Upper lobe of left lung (tissue), 6 donors: ENCODE measurements around the gene FAM240A. TPM values are rescaled to one million over a fixed set of nuclear protein-coding genes. Genes with fewer than 3 reads are reported as not detected.

Experiments
- ATAC-seq, 2 donors: fragments of 200-7000 bp; cut with Tn5 transposase; one replicate each; pipeline ENCODE4 v1.9.1; 2022; ENCODE audit warnings: mild to moderate bottlenecking in 2 of 2, moderate library complexity in 2 of 2; ENCODE audit not compliant: low FRiP score in 2 of 2
- DNase-seq, 2 donors: peaks; one replicate each; pipeline ENCODE4 v3.0.0-alpha.2; 2019 to 2020
- H3K27ac ChIP-seq, 4 donors: fragments of 200-600 bp; sonication (generic); one replicate each; pipeline ENCODE4 v1.5.1; 2016 to 2019
- H3K27me3 ChIP-seq, 4 donors: fragments of 200-600 bp; sonication (generic); one replicate each; pipeline ENCODE4 v1.5.1; 2017 to 2019
- H3K36me3 ChIP-seq, 4 donors: fragments of 200-600 bp; sonication (generic); one replicate each; pipeline ENCODE4 v1.5.1; 2016 to 2019
- H3K4me1 ChIP-seq, 4 donors: fragments of 200-600 bp; sonication (generic); one replicate each; pipeline ENCODE4 v1.5.1; 2018 to 2019
- H3K4me3 ChIP-seq, 4 donors: fragments of 200-600 bp; sonication (generic); one replicate each; pipeline ENCODE4 v1.5.1; 2017 to 2019; ENCODE audit warnings: mild to moderate bottlenecking in 2 of 4, moderate library complexity in 1 of 4
- H3K9me3 ChIP-seq, 4 donors: fragments of 200-600 bp; sonication (generic); one replicate each; pipeline ENCODE4 v1.5.1; 2018 to 2019
- CTCF ChIP-seq, 6 experiments: fragments of 450-650 bp in 4 of 6; fragments of 200-600 bp in 2 of 6; sonication (generic) in 2 of 6; IDR thresholded peaks; one replicate each; pipeline ENCODE4 v1.5.1; 2016 to 2019; ENCODE audit warnings: antibody characterized with exemption in 6 of 6
- EP300 ChIP-seq, 4 donors: sonication (generic); formaldehyde crosslinking; IDR thresholded peaks; one replicate each; pipeline ENCODE4 v1.5.1; 2017; ENCODE audit warnings: antibody characterized with exemption in 4 of 4, control low read depth in 2 of 4
- POLR2A ChIP-seq, 4 donors: fragments of 450-650 bp; IDR thresholded peaks; one replicate each; pipeline ENCODE4 v1.5.1; 2016 to 2017; ENCODE audit warnings: antibody characterized with exemption in 4 of 4, mild to moderate bottlenecking in 2 of 4
- POLR2AphosphoS5 ChIP-seq, 2 donors: sonication (generic); formaldehyde crosslinking; IDR thresholded peaks; one replicate each; pipeline ENCODE4 v1.5.1; 2017; ENCODE audit warnings: antibody characterized with exemption in 2 of 2
- WGBS, 2 donors: methylation state at CpG; one replicate each; pipeline ENCODE4 v1.1.5; 2017 to 2018; 5-methylcytosine and 5-hydroxymethylcytosine counted together
- total RNA-seq, 6 donors: library from RNA; depleted of rRNA in 4 of 6; stranded (reverse); fragments of >200 nt in 4 of 6; gene quantifications; one replicate each; pipeline versions ENCODE4 v1.1.0 to v1.2.1, GENCODE V29; 2016 to 2021
- donor health status: DM: no; HTN: no; CAD: no; lungs with moderate emphysema.
- donor health status: DM: no; HTN: yes; CAD: no; lungs with severe emphysema.

Gene FAM240A
- total RNA-seq, 6 donors from 2014 or later = not detected

GRCh38 chr3:46664188-46664970 lies 52.1 kb downstream of the FAM240A start:
- Histone ChIP-seq H3K4me3 (no peak overlapping the region), H3K36me3 (no peaks in the 10 kb centered on the region), H3K27ac (no peak overlapping the region), H3K4me1 (peaks cover 4 to 9% (median 6%) of the 10 kb centered on the region in 4 donors), H3K27me3 (no peaks in the 10 kb centered on the region), H3K9me3 (no peaks in the 10 kb centered on the region)
- 80 to 93% methylated on average over 1 to 6 of the region's 6 CpGs for WGBS, 2 donors
- ATAC-seq = no peak
- no peak for DNase-seq
- no peak for TF ChIP-seq EP300 (IDR thresholded peaks at IDR 0.05)
- TF ChIP-seq POLR2AphosphoS5 (IDR thresholded peaks at IDR 0.05) = no peak
- TF ChIP-seq POLR2A (IDR thresholded peaks at IDR 0.05) = no peak
- TF ChIP-seq CTCF (IDR thresholded peaks at IDR 0.05) = no peak

GRCh38 chr3:46664971-46665762 lies 52.8 kb downstream of the FAM240A start:
- peaks cover 4 to 9% (median 6%) of the 10 kb centered on the region in 4 donors for H3K4me1 ChIP-seq
- DNase-seq = no peak
- ATAC-seq = no peak
- H3K36me3 ChIP-seq = peaks cover 0 to 1% (median 0%) of the 10 kb centered on the region in 4 donors
- no peaks in the 10 kb centered on the region for H3K9me3 ChIP-seq
- WGBS, 2 donors = 71 to 79% methylated on average over 17 to 23 of the region's 23 CpGs
- no peak for TF ChIP-seq EP300 (IDR thresholded peaks at IDR 0.05)
- TF ChIP-seq POLR2AphosphoS5 (IDR thresholded peaks at IDR 0.05) = no peak
- TF ChIP-seq CTCF (IDR thresholded peaks at IDR 0.05) = no peak
- no peak for TF ChIP-seq POLR2A (IDR thresholded peaks at IDR 0.05)
- no peaks in the 10 kb centered on the region for H3K27me3 ChIP-seq
- no peak overlapping the region for H3K27ac ChIP-seq
- H3K4me3 ChIP-seq = no peak overlapping the region

GRCh38 chr3:46665763-46666452 lies 53.6 kb downstream of the FAM240A start:
- Histone ChIP-seq H3K36me3 (peaks cover 0 to 9% (median 0%) of the 10 kb centered on the region in 4 donors), H3K27ac (no peak overlapping the region), H3K9me3 (no peaks in the 10 kb centered on the region), H3K27me3 (no peaks in the 10 kb centered on the region), H3K4me3 (no peak overlapping the region), H3K4me1 (peaks cover 4 to 9% (median 6%) of the 10 kb centered on the region in 4 donors)
- 87 to 88% methylated on average over 8 to 9 of the region's 9 CpGs for WGBS, 2 donors
- TF ChIP-seq POLR2A (IDR thresholded peaks at IDR 0.05) (no peak), POLR2AphosphoS5 (IDR thresholded peaks at IDR 0.05) (no peak), EP300 (IDR thresholded peaks at IDR 0.05) (no peak), CTCF (IDR thresholded peaks at IDR 0.05) (no peak)
- DNase-seq = peak in 1 of 2 donors; percentile 17
- ATAC-seq = no peak

- Histone ChIP-seq H3K36me3 (peaks cover 0 to 14% (median 3%) of the 10 kb centered on the region in 4 donors), H3K4me3 (no peak overlapping the region), H3K27ac (no peak overlapping the region), H3K27me3 (no peaks in the 10 kb centered on the region), H3K4me1 (peaks cover 4 to 9% (median 6%) of the 10 kb centered on the region in 4 donors), H3K9me3 (no peaks in the 10 kb centered on the region)
- ATAC-seq (no peak), DNase-seq (peak in 1 of 2 donors; percentile 19)
- TF ChIP-seq POLR2AphosphoS5 (IDR thresholded peaks at IDR 0.05) = no peak
- no peak for TF ChIP-seq EP300 (IDR thresholded peaks at IDR 0.05)
- no peak for TF ChIP-seq POLR2A (IDR thresholded peaks at IDR 0.05)
- no peak for TF ChIP-seq CTCF (IDR thresholded peaks at IDR 0.05)
- 53 to 65% methylated on average over 7 of the region's 7 CpGs for WGBS, 2 donors
Measured at GRCh38 chr3:46666453-46666845, 54.1 kb downstream of the FAM240A start.
